ENCODE results near the gene LPCAT3. TPM values are rescaled to one million over a fixed set of nuclear protein-coding genes. Genes with fewer than 3 reads are reported as not detected.

The LPCAT3 gene
- total and polyA plus RNA-seq, 2 of the 13 experiments (the other 11 are each of a cell fraction or from before 2014, with no cell fraction given): 44.5 to 64.3 TPM

DNA sequence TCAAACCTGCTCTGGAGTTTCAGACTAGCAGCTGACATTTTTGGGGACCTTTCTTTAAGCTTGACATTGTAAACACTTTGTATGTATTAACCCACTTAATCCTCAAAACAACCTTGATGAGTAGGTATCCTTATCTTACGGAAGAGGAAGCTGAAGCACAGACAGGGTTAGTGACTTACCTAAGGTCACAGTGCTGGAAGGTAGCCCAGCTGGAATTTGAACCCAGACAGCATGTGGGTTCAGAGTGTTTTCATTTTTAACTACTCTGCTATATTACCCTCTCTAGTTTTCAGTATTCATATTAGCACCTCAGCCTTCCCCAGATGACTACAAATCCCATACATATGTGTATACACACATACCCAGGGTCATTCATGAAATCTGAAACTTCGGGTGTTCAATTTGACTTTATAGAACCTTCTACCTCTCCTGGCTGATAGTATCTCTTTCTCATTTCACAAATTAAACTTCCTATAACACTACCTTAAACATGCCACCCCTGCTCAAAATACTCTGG, 13.9 kb downstream of the LPCAT3 start:
- H3K9me3 ChIP-seq (ENCODE audit: low read length): no peaks in the 10 kb centered on the region

DNA sequence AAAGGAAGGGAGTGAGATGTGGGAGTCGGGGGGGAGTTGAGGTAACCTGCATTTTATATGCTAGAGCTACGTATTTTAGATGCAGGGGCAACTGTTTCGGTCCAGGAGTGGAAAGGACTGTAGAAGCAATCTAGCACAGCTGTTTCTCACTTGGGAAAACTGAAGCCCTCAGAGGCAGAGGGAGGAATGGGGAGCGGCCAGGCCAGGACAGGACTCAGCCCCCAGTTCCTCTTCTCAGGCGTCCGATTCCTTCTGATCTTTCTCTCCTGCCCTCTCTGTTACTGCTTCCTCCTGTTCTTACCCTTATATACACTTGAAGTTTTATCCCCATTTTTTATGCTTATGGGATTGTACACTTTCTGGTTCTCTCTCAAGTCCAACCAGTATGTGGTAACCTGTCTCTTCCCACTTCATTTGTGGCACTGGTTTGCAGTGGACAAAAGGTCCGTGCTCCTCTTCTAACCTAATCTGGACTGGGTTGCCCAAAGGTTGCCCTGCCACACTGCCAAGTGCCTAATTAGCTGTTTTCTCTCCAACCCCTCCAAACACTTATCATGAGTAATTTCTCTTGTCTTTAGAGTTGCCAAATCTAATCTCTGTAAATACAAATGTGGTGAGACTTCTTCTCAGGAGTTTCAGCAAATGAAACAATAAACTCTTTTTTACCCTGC, 16.2 kb downstream of the LPCAT3 start:
- Histone ChIP-seq H3K9me3 (ENCODE audit: low read length) (no peaks in the 10 kb centered on the region), H3K27ac (ENCODE audit: extremely low read length, insufficient read depth, low read length) (no peak overlapping the region), H3K4me3 (replicated peaks in 1 of 3; ENCODE audit: insufficient read depth in 1 of 3, low read depth in 2 of 3, low read length in 3 of 3) (no peak overlapping the region), H2AFZ (ENCODE audit: low read length) (no peak overlapping the region), H3K27me3 (ENCODE audit: control insufficient read depth in 1 of 2, insufficient read depth in 2 of 2, low read length in 2 of 2) (no peaks in the 10 kb centered on the region), H3K9ac (ENCODE audit: insufficient read depth, low read depth, low read length) (no peak overlapping the region), H3K36me3 (replicated peaks in 1 of 2; ENCODE audit: control insufficient read depth in 1 of 2, insufficient read depth in 2 of 2, low read length in 2 of 2) (no peaks in the 10 kb centered on the region), H3K79me2 (ENCODE audit: insufficient read depth, low read length) (no peaks in the 10 kb centered on the region), H3K4me2 (ENCODE audit: low read depth, low read length) (no peak overlapping the region), H3K4me1 (ENCODE audit: insufficient read depth, low read length) (peaks cover 25% of the 10 kb centered on the region), H4K20me1 (ENCODE audit: insufficient read depth, low read length) (no peaks in the 10 kb centered on the region)
- in situ Hi-C loops (cut with HindIII; ENCODE audit: extremely low pct_ligation_motif_present, low pct_unique_long_range_greater_than_20kb) (no loop called here), intact Hi-C loops (cut with micrococcal nuclease; ENCODE audit: unreplicated experiment) (no loop called here)
- ChIA-PET POLR2A (interaction anchor here (0.9 to 4.3 kb wide), 3 partner anchors 14 to 21 kb away, joined by 3 to 19 read pairs (median 4); partner anchors contain the start of gene LPCAT3), CTCF (ENCODE audit: low intra/inter-chr PET ratio, low total read pairs) (no interaction called here)
- 93% methylated on average over 7 of the region's 7 CpGs for WGBS (ENCODE audit: low lambda C conversion rate)
- ATAC-seq (no peak), FAIRE-seq (no peak), DNase-seq (ENCODE audit: low spot score) (no peak)
- TF ChIP-seq RBFOX2 (IDR thresholded peaks at IDR 0.05; ENCODE audit: low read depth, low read length): no peak
- TF ChIP-seq MYNN (CRISPR knock-in tag; IDR thresholded peaks at IDR 0.05; ENCODE audit: low read depth): no peak
- TF ChIP-seq ZNF382 (CRISPR knock-in tag; IDR thresholded peaks at IDR 0.05; ENCODE audit: borderline replicate concordance): no peak
- TF ChIP-seq NFE2L1 (CRISPR knock-in tag; IDR thresholded peaks at IDR 0.05; ENCODE audit: borderline replicate concordance): no peak
- TF ChIP-seq HOXD1 (CRISPR knock-in tag; IDR thresholded peaks at IDR 0.05): no peak
- TF ChIP-seq MEIS1 (CRISPR knock-in tag; IDR thresholded peaks at IDR 0.05; ENCODE audit: borderline replicate concordance): no peak
- TF ChIP-seq SRY (CRISPR knock-in tag; IDR thresholded peaks at IDR 0.05): no peak
- no peak for TF ChIP-seq ZFP36 (IDR thresholded peaks at IDR 0.05; ENCODE audit: borderline replicate concordance, low read depth, low read length, partially characterized antibody)
- no peak for TF ChIP-seq ZNF180 (CRISPR knock-in tag; IDR thresholded peaks at IDR 0.05; ENCODE audit: borderline replicate concordance, low read depth)
- no peak for TF ChIP-seq HES4 (CRISPR knock-in tag; IDR thresholded peaks at IDR 0.05; ENCODE audit: borderline replicate concordance)
- TF ChIP-seq TSC22D2 (CRISPR knock-in tag; IDR thresholded peaks at IDR 0.05; ENCODE audit: borderline replicate concordance): no peak
- no peak for TF ChIP-seq RAD51 (IDR thresholded peaks at IDR 0.05; ENCODE audit: borderline replicate concordance)
- TF ChIP-seq PPARG (CRISPR knock-in tag; conservative IDR thresholded peaks at IDR 0.05): no peak
- TF ChIP-seq, protein P1, sequence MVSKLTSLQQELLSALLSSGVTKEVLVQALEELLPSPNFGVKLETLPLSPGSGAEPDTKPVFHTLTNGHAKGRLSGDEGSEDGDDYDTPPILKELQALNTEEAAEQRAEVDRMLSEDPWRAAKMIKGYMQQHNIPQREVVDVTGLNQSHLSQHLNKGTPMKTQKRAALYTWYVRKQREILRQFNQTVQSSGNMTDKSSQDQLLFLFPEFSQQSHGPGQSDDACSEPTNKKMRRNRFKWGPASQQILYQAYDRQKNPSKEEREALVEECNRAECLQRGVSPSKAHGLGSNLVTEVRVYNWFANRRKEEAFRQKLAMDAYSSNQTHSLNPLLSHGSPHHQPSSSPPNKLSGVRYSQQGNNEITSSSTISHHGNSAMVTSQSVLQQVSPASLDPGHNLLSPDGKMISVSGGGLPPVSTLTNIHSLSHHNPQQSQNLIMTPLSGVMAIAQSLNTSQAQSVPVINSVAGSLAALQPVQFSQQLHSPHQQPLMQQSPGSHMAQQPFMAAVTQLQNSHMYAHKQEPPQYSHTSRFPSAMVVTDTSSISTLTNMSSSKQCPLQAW (CRISPR knock-in tag; IDR thresholded peaks at IDR 0.05): no peak
- TF ChIP-seq ZNF605 (CRISPR knock-in tag; IDR thresholded peaks at IDR 0.05): no peak
- no peak for TF ChIP-seq NR2F6 (IDR thresholded peaks at IDR 0.05)
- no peak for TF ChIP-seq NR2F6 (CRISPR knock-in tag; IDR thresholded peaks at IDR 0.05)
- BruUV-seq (replicated peaks): no TSS peak

More for the DNA sequence above, 13.9 kb downstream of the LPCAT3 start:
- FAIRE-seq: no peak
- no peak overlapping the region for H2AFZ ChIP-seq (ENCODE audit: low read length)
- H3K4me1 ChIP-seq (ENCODE audit: insufficient read depth, low read length): peaks cover 10% of the 10 kb centered on the region
- no peak overlapping the region for H3K4me2 ChIP-seq (ENCODE audit: low read depth, low read length)
- no peak overlapping the region for H3K27ac ChIP-seq (ENCODE audit: extremely low read length, insufficient read depth, low read length)
- no peaks in the 10 kb centered on the region for H3K27me3 ChIP-seq (ENCODE audit: control insufficient read depth in 1 of 2, insufficient read depth in 2 of 2, low read length in 2 of 2)
- ChIA-PET CTCF (ENCODE audit: low intra/inter-chr PET ratio, low total read pairs) (no interaction called here), POLR2A (interaction anchor here (1.0 kb wide), 1 partner anchor 17 kb away, joined by 3 read pairs; no protein-coding TSS in a partner anchor)
- in situ Hi-C loops (cut with HindIII; ENCODE audit: extremely low pct_ligation_motif_present, low pct_unique_long_range_greater_than_20kb) (no loop called here), intact Hi-C loops (cut with micrococcal nuclease; ENCODE audit: unreplicated experiment) (no loop called here)
- no peak overlapping the region for H3K4me3 ChIP-seq (replicated peaks in 1 of 3; ENCODE audit: insufficient read depth in 1 of 3, low read depth in 2 of 3, low read length in 3 of 3)
- no peak for DNase-seq (ENCODE audit: low spot score)
- no TSS peak for BruUV-seq (replicated peaks)
- H3K79me2 ChIP-seq (ENCODE audit: insufficient read depth, low read length): peaks cover 5% of the 10 kb centered on the region
- peaks cover 0 to 3% of the 10 kb centered on the region in 2 experiments; a peak in 1 of 5 replicates for H3K36me3 ChIP-seq (replicated peaks in 1 of 2; ENCODE audit: control insufficient read depth in 1 of 2, insufficient read depth in 2 of 2, low read length in 2 of 2)
- no peak for ATAC-seq
- no peaks in the 10 kb centered on the region; the same call in 1 of the 2 replicates for H4K20me1 ChIP-seq (ENCODE audit: insufficient read depth, low read length)
- TF ChIP-seq ZNF768 (CRISPR knock-in tag; IDR thresholded peaks at IDR 0.05) (peak; percentile 41; the same call in 1 of the 2 replicates), ZNF138 (CRISPR knock-in tag; IDR thresholded peaks at IDR 0.05; ENCODE audit: low read depth) (no peak), HNF4A (CRISPR knock-in tag; IDR thresholded peaks at IDR 0.05) (0 out of 2 replicates have a peak, but pooled peaks have one; percentile 9)
- 90% methylated on average over 2 of the region's 2 CpGs for WGBS (ENCODE audit: low lambda C conversion rate)
- no peak overlapping the region for H3K9ac ChIP-seq (ENCODE audit: insufficient read depth, low read depth, low read length)

All from HepG2 (cell line).